ENCODE measurements around the gene PTDSS2. TPM values are rescaled to one million over a fixed set of nuclear protein-coding genes. Genes with fewer than 3 reads are reported as not detected.

The PTDSS2 gene
- total and polyA plus RNA-seq, 2 donors (not counting 1 experiment from before 2014, with no cell fraction given), result 22.1 to 29.0 TPM

GRCh38 chr11:477052-477715 lies 27.1 kb downstream of the PTDSS2 start:
- CTCF ChIA-PET, result no interaction called here
- Histone ChIP-seq H2AFZ (ENCODE audit: insufficient read depth, low read depth, low read length, poor library complexity, severe bottlenecking) (no peak overlapping the region), H3K27ac (ENCODE audit: low read length in 2 of 2) (no peak overlapping the region), H3K79me2 (ENCODE audit: control insufficient read depth, insufficient read depth, low read length) (peaks cover 15% of the 10 kb centered on the region), H3K9ac (ENCODE audit: low read length) (no peak overlapping the region), H3K4me1 (ENCODE audit: control insufficient read depth in 2 of 2, insufficient read depth in 2 of 2, low read length in 2 of 2) (no peaks in the 10 kb centered on the region), H3K4me3 (ENCODE audit: control extremely low read depth in 1 of 5, extremely low read depth in 1 of 5, insufficient read depth in 1 of 5, low read depth in 2 of 5, low read length in 4 of 5) (no peak overlapping the region), H4K20me1 (ENCODE audit: control insufficient read depth, insufficient read depth, low read length, poor library complexity, severe bottlenecking) (no peaks in the 10 kb centered on the region), H3K27me3 (replicated peaks in 1 of 4; ENCODE audit: control extremely low read depth in 1 of 4, control insufficient read depth in 3 of 4, insufficient read depth in 4 of 4, low read length in 3 of 4) (no peaks in the 10 kb centered on the region), H3K36me3 (replicated peaks in 1 of 2; ENCODE audit: control extremely low read depth in 1 of 2, control insufficient read depth in 1 of 2, extremely low read depth in 1 of 2, insufficient read depth in 2 of 2, low read length in 1 of 2) (no peaks in the 10 kb centered on the region), H3K4me2 (replicated peaks; ENCODE audit: low read depth, low read length, poor library complexity, severe bottlenecking) (no peak overlapping the region), H3K9me3 (ENCODE audit: control extremely low read depth in 1 of 3, control insufficient read depth in 2 of 3, insufficient read depth in 1 of 3, low read length in 2 of 3) (peaks cover 0 to 2% (median 0%) of the 10 kb centered on the region in 3 donors)
- ATAC-seq (ENCODE audit: low read depth) (no peak), DNase-seq (no peak)
- H3K27me3 Mint-ChIP-seq, result no peaks in the 10 kb centered on the region
- no peak overlapping the region for H3K27ac Mint-ChIP-seq
- H3K9me3 Mint-ChIP-seq (ENCODE audit: insufficient read depth), result no peaks in the 10 kb centered on the region
- no peaks in the 10 kb centered on the region for H3K4me1 Mint-ChIP-seq
- POLR2A ChIA-PET, result no interaction called here
- intact Hi-C loops (cut with micrococcal nuclease), result no loop called here
- TF ChIP-seq CTCF (IDR thresholded peaks at IDR 0.05) (no peak), EZH2 (IDR thresholded peaks at IDR 0.05; ENCODE audit: borderline replicate concordance, insufficient read depth, low read depth, low read length, poor library complexity, severe bottlenecking) (no peak)
- 93% methylated on average over 15 of the region's 16 CpGs for WGBS (ENCODE audit: insufficient coverage)
- no peak overlapping the region for H3K4me3 Mint-ChIP-seq

- Mint-ChIP-seq H3K4me1 (no peaks in the 10 kb centered on the region), H3K27ac (no peak overlapping the region), H3K27me3 (no peaks in the 10 kb centered on the region), H3K9me3 (ENCODE audit: insufficient read depth) (no peaks in the 10 kb centered on the region), H3K4me3 (no peak overlapping the region)
- H3K27me3 ChIP-seq (replicated peaks in 1 of 4; ENCODE audit: control extremely low read depth in 1 of 4, control insufficient read depth in 3 of 4, insufficient read depth in 4 of 4, low read length in 3 of 4), result no peaks in the 10 kb centered on the region
- TF ChIP-seq CTCF (IDR thresholded peaks at IDR 0.05), result no peak
- no peak for TF ChIP-seq EZH2 (IDR thresholded peaks at IDR 0.05; ENCODE audit: borderline replicate concordance, insufficient read depth, low read depth, low read length, poor library complexity, severe bottlenecking)
- no peak overlapping the region for H3K4me3 ChIP-seq (ENCODE audit: control extremely low read depth in 1 of 5, extremely low read depth in 1 of 5, insufficient read depth in 1 of 5, low read depth in 2 of 5, low read length in 4 of 5)
- 97% methylated on average over 11 of the region's 13 CpGs for WGBS (ENCODE audit: insufficient coverage)
- no peak overlapping the region for H3K9ac ChIP-seq (ENCODE audit: low read length)
- ATAC-seq (ENCODE audit: low read depth), result no peak
- ChIA-PET POLR2A (no interaction called here), CTCF (no interaction called here)
- H3K4me2 ChIP-seq (replicated peaks; ENCODE audit: low read depth, low read length, poor library complexity, severe bottlenecking), result no peak overlapping the region
- no peaks in the 10 kb centered on the region for H3K36me3 ChIP-seq (replicated peaks in 1 of 2; ENCODE audit: control extremely low read depth in 1 of 2, control insufficient read depth in 1 of 2, extremely low read depth in 1 of 2, insufficient read depth in 2 of 2, low read length in 1 of 2)
- peaks cover 0 to 2% (median 0%) of the 10 kb centered on the region in 3 donors for H3K9me3 ChIP-seq (ENCODE audit: control extremely low read depth in 1 of 3, control insufficient read depth in 2 of 3, insufficient read depth in 1 of 3, low read length in 2 of 3)
- H3K79me2 ChIP-seq (ENCODE audit: control insufficient read depth, insufficient read depth, low read length), result peaks cover 5% of the 10 kb centered on the region
- no peak overlapping the region for H3K27ac ChIP-seq (ENCODE audit: low read length in 2 of 2)
- intact Hi-C loops (cut with micrococcal nuclease), result no loop called here
- H3K4me1 ChIP-seq (ENCODE audit: control insufficient read depth in 2 of 2, insufficient read depth in 2 of 2, low read length in 2 of 2), result no peaks in the 10 kb centered on the region
- DNase-seq, result no peak
- H2AFZ ChIP-seq (ENCODE audit: insufficient read depth, low read depth, low read length, poor library complexity, severe bottlenecking), result no peak overlapping the region
- no peaks in the 10 kb centered on the region for H4K20me1 ChIP-seq (ENCODE audit: control insufficient read depth, insufficient read depth, low read length, poor library complexity, severe bottlenecking)
Measured at GRCh38 chr11:479311-479710, 29.2 kb downstream of the PTDSS2 start.

All from B cell (primary cell).